BE2C (cell line): ENCODE results near the gene SPATA16.

Experiments
- DNase-seq: peaks from one replicate; pipeline ENCODE4 v3.0.0-alpha.2; 2020
- H3K27me3 ChIP-seq: fragments of 250-450 bp; sonication (Bioruptor Pico); 2 replicates; pipeline ENCODE4 v1.5.1; 2020; ENCODE audit warnings: mild to moderate bottlenecking
- H3K36me3 ChIP-seq: fragments of 250-450 bp; sonication (Bioruptor Pico); 2 replicates; pipeline ENCODE4 v1.5.1; 2020; ENCODE audit warnings: mild to moderate bottlenecking
- H3K4me1 ChIP-seq: fragments of 250-450 bp; sonication (Bioruptor Pico); 2 replicates; pipeline ENCODE4 v1.5.1; 2020
- H3K4me3 ChIP-seq: 2 replicates; pipeline ENCODE4 v1.5.1; 2011; ENCODE audit warnings: low read depth, low read length
- H3K9me3 ChIP-seq: fragments of 250-450 bp; sonication (Bioruptor Pico); 2 replicates; pipeline ENCODE4 v1.5.1; 2020
- TF ChIP-seq, protein P1 (sequence below): IDR thresholded peaks from 2 replicates; pipeline ENCODE4 v1.5.1; 2012; ENCODE audit warnings: mild to moderate bottlenecking, low read depth, low read length

Gene SPATA16

DNA sequence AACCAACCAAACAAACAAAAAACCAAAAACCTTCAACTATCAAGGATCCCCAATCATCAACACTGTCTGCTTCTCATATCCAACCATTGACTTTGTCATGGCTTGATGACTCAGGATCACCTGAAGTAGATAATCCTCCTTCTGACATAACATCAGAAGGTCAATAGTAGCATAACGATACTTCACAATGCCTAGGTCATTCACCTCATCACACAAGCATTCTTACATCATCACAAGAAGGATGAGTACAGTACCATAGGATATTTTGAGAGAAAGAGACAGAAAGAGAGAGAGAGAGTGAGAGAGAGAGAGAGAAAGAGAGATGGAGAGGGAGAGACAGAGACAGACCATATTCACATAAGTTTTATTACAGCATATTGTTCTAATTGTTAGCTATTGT lies 42.1 kb downstream of the SPATA16 start:
- H3K4me1 ChIP-seq = no peaks in the 10 kb centered on the region
- no peak overlapping the region for H3K4me3 ChIP-seq
- H3K27me3 ChIP-seq = no peaks in the 10 kb centered on the region
- TF ChIP-seq, protein P1, sequence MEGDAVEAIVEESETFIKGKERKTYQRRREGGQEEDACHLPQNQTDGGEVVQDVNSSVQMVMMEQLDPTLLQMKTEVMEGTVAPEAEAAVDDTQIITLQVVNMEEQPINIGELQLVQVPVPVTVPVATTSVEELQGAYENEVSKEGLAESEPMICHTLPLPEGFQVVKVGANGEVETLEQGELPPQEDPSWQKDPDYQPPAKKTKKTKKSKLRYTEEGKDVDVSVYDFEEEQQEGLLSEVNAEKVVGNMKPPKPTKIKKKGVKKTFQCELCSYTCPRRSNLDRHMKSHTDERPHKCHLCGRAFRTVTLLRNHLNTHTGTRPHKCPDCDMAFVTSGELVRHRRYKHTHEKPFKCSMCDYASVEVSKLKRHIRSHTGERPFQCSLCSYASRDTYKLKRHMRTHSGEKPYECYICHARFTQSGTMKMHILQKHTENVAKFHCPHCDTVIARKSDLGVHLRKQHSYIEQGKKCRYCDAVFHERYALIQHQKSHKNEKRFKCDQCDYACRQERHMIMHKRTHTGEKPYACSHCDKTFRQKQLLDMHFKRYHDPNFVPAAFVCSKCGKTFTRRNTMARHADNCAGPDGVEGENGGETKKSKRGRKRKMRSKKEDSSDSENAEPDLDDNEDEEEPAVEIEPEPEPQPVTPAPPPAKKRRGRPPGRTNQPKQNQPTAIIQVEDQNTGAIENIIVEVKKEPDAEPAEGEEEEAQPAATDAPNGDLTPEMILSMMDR = no peak
- no peaks in the 10 kb centered on the region for H3K36me3 ChIP-seq
- no peak for DNase-seq
- no peaks in the 10 kb centered on the region for H3K9me3 ChIP-seq

- H3K4me1 ChIP-seq = no peaks in the 10 kb centered on the region
- no peaks in the 10 kb centered on the region for H3K36me3 ChIP-seq
- no peaks in the 10 kb centered on the region for H3K9me3 ChIP-seq
- no peak for DNase-seq
- H3K27me3 ChIP-seq = no peaks in the 10 kb centered on the region
- H3K4me3 ChIP-seq = no peak overlapping the region
- TF ChIP-seq, protein P1 = no peak
Observed at GRCh38 chr3:173096994-173097785, 43.8 kb downstream of the SPATA16 start.

DNA sequence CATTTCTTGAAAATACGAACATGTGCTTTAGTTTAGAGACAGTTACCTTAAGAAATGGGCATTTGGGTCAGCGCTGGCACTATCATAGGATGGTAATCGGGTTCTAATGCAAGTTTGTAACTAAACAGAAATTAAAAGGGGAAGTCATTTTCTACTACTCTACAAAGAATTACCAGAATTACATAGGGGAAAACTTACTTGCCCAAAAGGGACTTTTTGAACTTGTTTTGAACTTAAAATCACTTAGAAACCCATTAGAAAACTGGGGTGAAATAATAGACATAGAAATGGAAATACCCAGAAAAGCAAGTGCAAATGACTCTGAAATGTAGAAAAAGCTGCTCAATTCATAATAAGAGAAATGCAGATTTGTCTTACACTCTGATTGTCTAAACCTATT lies 44.9 kb downstream of the SPATA16 start:
- H3K27me3 ChIP-seq = no peaks in the 10 kb centered on the region
- no peak for DNase-seq
- no peaks in the 10 kb centered on the region for H3K4me1 ChIP-seq
- no peaks in the 10 kb centered on the region for H3K36me3 ChIP-seq
- no peak overlapping the region for H3K4me3 ChIP-seq
- TF ChIP-seq, protein P1 = no peak
- no peaks in the 10 kb centered on the region for H3K9me3 ChIP-seq

GRCh38 chr3:173092038-173092437 lies 49.0 kb downstream of the SPATA16 start:
- TF ChIP-seq, protein P1 = no peak
- DNase-seq = no peak
- Histone ChIP-seq H3K9me3 (no peaks in the 10 kb centered on the region), H3K4me3 (no peak overlapping the region), H3K36me3 (no peaks in the 10 kb centered on the region), H3K4me1 (no peaks in the 10 kb centered on the region), H3K27me3 (no peaks in the 10 kb centered on the region)

GRCh38 chr3:173090492-173090891 lies 50.5 kb downstream of the SPATA16 start:
- Histone ChIP-seq H3K4me1 (no peaks in the 10 kb centered on the region), H3K27me3 (no peaks in the 10 kb centered on the region), H3K9me3 (no peaks in the 10 kb centered on the region), H3K4me3 (no peak overlapping the region), H3K36me3 (no peaks in the 10 kb centered on the region)
- DNase-seq = no peak
- TF ChIP-seq, protein P1 = no peak

- H3K4me1 ChIP-seq = no peaks in the 10 kb centered on the region
- no peaks in the 10 kb centered on the region for H3K36me3 ChIP-seq
- no peak overlapping the region for H3K4me3 ChIP-seq
- no peaks in the 10 kb centered on the region for H3K27me3 ChIP-seq
- TF ChIP-seq, protein P1 = no peak
- DNase-seq = no peak
- no peaks in the 10 kb centered on the region for H3K9me3 ChIP-seq
Observed at GRCh38 chr3:173089283-173089682, 51.8 kb downstream of the SPATA16 start.
